HG03095 (cell line): ENCODE measurements around the gene DUSP16.
"Not testable (repeated sequence)": the region's sequence is repeated elsewhere in the genome, so short reads cannot be mapped to it uniquely, and the experiment has no call there.

ENCODE experiments used
- ATAC-seq: cut with Tn5 transposase; IDR thresholded peaks from one replicate; pipeline ENCODE4 v1.9.1; 2021; ENCODE audit warnings: moderate library complexity; ENCODE audit not compliant: unreplicated experiment

The DUSP16 gene

DNA sequence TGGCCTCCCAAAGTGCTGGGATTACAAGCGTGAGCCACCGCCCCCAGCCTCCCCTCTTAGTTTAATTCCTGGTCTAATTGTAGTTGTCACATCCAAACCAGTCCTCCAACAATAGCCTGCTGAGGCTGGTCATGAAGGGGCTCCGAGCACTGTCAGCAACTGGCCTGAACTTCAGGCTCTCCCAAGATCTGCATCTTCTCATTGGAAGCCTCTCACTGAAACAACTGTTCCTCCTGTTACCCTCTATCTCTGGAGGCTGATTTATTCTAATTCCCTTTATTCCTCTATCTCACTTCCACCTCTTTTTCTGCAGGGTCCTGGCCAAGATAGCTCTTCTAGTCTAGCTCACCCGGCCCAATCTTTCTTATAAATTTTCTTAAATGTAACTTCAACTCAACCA lies 89.4 kb downstream of the DUSP16 start:
- no peak for ATAC-seq

DNA sequence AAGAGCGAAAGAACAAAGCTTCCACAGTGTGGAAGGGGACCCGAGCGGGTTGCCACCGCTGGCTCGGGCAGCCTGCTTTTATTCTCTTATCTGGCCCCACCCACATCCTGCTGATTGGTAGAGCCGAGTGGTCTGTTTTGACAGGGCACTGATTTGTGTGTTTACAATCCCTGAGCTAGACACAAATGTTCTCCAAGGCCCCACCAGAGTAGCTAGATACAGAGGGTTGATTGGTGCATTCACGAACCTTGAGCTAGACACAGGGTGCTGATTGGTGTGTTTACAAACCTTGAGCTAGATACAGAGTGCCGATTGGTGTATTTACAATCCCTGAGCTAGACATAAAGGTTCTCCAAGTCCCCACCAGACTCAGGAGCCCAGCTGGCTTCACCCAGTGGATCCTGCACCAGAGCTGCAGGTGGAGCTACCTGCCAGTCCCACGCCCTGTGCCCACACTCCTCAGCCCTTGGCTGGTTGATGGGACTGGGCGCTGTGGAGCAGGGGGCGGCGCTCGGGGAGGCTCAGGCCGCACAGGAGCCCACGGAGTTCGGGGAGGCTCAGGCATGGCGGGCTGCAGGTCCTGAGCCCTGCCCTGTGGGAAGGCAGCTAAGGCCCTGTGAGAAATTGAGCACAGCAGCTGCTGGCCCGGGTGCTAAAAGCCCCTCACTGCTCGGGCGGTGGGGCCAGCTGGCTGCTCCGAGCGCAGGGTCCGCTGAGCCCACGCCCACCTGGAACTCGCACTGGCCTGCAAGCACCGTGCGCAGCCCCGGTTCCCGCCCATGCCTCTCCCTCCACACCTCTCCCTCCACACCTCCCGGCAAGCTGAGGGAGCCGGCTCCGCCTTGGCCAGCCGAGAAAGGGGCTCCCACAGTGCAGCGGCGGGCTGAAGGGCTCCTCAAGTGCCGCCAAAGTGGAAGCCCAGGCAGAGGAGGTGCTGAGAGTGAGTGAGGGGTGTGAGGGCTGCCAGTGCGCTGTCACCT lies 90.4 kb downstream of the DUSP16 start:
- ATAC-seq: not testable (repeated sequence)

DNA sequence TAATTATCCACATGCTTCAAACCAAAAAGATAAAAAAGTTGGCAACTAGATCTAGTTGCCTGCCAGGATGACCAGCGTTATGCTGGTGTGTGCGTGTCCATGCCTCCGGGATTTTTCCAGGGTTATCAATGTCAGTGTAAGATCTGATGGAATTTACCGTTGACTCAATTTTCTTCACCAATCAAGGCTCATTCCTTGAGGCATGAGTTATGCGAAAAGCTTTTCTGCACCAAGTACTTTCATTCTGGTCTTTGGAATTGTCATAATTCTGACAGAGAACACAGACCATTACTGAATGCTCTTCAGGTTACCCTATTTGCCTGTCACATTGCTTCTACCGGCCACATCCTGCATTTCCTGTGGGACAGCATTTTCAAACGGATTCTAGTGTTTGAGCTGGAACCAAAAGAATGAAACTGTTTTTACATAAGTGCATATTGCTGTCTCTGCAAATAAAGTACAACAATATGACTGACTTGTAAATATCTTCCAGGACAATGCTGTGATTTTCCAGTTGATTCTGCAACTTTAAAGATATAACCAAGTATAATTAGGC lies 91.8 kb downstream of the DUSP16 start:
- ATAC-seq: no peak

DNA sequence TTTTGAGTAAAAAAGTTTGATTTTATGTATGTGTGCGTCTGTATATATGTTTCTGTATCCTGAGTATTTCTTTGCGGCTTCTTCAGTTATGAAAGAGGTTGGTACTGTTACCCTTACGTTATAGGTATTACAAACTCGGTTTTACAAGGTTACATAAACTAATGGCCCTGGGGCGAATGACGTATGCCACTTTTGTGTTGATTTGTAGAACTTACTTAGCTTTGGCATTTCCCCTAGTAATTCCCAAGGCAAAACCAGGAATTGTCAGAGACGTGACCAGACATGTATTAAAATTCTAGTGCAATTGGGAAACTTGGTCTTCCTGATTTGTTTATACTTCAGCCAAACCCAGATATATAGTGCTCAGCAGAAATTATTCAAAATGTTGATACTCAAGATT lies 93.3 kb downstream of the DUSP16 start:
- ATAC-seq: no peak

DNA sequence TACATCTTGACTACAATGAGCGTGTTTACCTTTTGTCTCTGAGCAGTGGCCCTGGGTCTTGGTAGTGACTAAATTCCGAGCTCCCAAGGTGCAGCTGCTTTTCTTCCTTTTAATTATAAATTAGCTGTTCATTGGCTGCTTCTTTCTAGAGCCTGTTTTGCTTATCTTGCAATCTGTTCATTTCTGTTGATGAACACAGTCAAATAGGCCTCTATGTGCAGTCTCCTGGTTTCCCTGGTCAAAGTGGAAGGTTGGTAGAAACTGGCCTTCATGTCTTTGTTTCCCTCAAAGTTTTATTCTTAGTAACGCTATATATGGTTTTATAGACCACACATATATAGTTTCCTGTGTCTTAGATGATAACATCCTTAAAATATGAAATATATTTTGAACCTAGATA lies 94.1 kb downstream of the DUSP16 start:
- no peak for ATAC-seq

DNA sequence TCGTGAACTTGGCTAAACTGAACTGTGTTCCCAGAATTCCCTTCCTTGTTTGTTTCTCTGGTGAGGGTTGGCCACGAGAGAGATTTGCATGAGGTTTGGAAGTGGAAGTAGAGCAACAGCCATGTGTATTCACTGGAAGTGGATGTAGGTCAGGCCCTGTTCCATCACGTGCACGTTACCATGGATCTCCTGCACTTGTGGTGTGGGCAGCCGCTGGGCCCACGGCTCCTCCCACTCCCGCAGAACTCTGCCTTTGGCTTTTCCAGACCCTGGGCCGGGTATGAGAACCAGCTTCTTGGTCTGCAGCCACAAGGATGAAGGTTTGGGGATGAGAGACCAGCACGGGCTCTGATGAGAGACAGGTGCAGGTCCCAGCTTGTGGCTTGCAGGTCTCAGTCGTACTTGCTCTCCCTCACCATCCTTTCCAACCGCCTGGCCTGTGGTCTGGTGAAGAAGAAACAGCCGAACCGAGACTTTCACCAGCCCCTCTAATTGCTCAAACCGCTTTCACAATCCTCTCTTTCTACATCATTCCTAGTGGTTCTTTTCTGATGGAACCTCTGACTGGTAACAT lies 94.9 kb downstream of the DUSP16 start:
- no peak for ATAC-seq

DNA sequence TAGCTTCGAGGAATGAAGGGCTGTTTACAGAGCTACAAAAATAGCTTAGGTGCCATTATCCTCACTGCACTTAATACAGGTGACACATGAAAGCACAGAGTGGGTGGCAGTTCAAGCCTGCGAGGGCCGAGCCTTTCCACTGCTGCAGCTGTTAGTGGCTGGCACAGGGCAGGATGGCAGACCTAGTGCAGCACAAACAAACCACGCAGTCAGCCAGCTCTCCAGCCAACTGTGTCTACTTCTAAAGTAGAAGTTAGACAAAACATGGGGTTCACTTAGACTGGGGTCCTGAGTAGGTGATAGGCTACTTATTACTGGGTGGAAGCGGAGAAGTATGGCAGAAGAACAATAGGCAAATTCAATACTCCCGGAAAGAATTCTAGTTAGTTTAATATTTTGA lies 95.4 kb downstream of the DUSP16 start:
- no peak for ATAC-seq

DNA sequence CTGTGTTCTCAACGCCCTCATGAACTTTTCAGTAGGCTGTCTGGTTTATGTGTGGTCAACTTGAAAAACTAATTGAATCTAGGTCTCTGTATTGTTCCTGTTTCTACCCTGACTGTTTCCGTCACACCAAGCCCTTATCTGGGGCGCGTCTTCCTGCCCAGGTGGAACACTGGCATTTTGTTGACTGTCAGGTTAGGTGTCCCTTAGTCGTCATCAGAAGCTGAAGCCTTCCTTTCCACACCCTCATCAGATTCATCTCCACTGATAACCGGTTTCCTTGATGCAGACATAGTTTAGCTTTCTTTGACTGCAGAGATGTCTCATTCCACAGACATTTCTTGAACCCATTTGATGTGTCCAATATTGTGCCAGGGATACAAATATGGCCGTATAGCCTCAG lies 96.5 kb downstream of the DUSP16 start:
- no peak for ATAC-seq

DNA sequence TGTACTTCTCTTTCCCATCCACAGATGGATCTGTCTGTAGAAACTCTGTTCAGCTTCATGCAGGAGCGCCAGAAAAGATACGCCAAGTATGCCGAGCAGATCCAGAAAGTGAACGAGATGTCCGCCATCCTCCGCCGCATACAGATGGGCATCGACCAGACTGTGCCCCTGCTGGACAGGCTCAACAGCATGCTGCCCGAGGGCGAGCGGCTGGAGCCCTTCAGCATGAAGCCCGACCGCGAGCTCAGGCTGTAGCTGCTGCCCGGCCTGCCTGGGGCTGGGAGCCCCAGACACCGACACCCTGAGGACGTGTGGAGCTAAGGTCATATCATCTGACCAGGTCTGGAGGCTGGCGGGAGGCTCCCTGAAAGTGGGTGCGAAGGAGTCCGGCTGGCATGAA lies 97.1 kb downstream of the DUSP16 start:
- no peak for ATAC-seq

DNA sequence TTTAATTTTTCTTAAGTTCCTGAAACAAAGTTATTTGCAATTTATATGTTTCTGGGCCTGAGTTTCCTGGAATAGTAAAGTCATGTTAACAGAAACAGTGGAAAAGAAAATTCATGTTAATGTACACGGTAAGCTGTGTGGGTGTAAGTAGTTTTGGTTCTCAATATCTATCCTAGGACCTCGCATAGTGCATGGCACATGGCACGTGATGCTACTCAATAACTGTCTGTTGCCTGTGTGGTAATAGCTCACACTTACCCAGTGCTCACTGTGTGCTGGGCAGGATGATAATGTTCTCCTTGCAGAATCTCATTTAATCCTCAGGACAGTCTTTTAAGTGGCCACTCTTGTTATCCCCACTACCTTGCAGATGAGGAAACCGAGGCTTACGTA lies 100.7 kb downstream of the DUSP16 start:
- ATAC-seq: no peak

DNA sequence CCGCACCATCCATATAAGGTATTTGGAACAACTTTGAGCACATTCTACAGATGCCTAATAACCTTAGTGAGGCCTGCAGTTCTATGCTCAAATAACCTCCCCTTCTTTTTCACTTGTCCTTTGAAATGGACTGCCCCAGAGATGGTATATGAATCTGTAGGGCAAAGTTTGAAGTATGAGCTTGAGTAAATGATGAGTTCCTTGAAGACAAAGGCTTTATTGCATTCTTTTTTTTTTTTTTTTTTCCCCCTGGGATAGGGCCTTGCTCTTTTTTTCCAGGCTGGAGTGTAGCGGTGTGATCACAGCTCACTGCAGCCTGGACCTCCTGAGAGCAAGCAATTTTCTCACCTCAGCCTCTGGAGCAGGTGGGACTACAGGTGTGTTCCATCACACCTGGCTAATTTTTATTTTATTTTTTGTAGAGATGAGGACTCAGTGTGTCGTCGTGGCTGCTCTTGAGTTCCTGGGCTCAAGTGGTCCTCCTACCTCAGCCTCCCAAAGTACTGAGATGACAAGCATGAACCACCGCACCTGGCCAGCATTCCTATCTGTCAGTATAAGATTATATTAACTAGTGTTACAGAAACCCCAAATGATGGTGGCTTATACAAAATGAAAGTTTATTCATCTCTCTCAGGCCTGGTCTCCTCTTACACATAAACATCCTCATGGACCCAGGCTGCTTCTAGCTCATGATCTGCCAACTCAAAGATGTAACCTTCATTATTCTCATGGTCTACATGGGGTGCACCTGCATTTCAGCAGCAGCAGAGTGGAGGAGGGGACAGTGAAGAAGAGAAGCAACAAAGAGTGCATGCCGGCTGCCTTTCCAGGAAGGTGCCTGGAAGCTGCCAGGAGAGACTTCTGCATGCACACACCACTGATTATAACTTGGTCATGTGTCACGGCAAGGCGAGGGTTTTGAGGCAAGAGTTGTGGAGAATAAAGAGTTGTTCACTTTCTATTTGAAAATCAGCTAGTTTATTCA lies 101.4 kb downstream of the DUSP16 start:
- ATAC-seq: no peak

DNA sequence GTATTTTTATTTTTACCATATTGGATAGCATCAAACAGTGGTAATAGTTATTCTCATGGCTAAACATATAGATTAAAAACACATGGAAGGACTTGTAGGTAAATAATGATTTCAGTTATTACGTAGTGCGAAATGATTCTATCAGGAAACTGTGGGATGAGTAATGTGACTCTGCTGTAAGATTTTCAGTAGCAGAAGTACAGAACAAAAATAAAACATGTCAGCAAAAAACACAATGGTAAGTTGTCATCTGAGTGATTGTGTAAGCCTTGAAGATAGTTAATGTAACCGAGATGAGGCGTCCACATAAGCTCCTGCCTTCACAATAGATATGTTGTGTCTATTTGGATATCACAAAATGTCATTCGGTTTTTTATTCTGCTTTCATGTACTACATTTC lies 106.0 kb downstream of the DUSP16 start:
- no peak for ATAC-seq

DNA sequence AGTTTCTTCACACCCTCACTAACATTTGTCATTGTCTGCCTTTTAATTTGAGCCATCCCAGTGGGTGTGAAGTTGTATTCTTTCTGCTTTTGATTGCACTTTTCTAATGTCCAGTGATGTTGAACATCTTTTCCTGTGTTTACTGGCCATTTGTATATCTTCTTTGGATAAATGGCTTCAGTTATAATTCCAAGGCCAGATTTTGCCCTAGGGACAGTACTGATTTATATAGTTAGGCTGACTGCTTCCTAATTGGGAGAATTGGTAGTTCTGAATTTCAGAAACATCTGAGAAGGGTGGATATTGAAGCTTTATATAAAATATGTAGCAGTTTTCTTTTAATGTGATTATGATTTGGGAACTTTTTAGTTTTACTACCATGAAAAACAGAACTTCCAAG lies 108.3 kb downstream of the DUSP16 start:
- no peak for ATAC-seq

DNA sequence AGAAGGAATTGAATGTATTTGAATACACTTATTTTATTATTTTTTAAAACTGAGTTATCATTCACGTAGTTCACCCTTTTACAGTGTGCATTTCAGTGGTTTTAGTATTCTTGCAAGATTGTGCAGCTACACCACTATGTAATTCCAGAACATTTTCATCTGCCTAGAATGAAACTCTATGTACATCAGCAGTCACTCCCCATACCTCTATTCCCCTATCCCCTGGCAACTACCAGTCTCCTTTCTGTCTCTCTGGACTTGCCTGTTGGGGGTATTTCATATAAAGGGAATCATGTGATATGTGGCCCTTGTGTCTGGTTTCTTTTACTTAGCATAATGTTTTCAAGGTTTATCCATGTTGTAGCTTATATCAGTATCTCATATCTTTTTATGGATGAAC lies 109.0 kb downstream of the DUSP16 start:
- no peak for ATAC-seq

DNA sequence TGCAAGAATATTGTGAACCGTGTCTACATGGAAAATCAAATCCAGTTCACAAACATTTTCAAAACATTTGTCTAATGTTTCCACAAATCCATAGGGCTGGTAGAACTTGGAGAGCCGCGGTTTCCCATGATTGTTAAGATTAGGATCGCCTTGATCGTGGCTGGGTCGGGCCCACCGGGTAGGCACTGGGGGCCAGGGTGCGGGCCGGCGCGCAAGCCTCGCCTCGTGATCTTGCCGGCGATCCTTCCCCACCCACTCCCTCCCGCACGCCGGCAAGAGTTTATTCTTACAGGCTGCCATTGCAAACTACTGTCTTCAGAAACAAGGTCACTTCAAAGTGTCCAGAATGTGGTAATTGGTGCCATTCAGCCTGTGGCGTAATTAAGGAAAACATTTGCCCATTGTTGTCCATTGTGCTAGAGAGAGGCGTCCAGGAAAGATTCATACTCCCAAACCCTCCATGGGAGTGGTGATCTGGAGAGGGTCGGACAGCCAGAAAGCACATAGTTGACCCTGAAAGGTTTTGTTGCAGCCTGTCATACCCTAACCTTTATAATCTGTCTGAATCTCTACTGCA lies 110.2 kb downstream of the DUSP16 start:
- ATAC-seq: no peak

DNA sequence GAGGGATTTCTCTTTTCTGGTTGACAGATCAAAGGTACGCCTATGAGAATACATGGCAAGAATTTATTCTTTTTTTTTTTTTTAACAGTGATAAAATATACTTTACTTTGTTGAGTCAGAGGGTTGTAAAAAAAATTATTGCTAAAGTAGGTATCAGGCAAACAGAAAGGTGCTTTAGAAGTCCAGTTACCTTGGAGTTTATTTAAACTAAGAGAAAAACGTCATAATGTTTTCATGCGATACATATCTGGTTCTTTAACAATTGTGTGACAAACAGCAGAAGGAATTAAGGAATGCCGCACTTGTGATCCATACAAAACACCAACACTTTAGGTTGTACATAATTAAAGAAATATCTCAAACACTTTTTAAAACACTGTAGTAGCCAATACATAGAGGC lies 111.6 kb downstream of the DUSP16 start:
- ATAC-seq: no peak

DNA sequence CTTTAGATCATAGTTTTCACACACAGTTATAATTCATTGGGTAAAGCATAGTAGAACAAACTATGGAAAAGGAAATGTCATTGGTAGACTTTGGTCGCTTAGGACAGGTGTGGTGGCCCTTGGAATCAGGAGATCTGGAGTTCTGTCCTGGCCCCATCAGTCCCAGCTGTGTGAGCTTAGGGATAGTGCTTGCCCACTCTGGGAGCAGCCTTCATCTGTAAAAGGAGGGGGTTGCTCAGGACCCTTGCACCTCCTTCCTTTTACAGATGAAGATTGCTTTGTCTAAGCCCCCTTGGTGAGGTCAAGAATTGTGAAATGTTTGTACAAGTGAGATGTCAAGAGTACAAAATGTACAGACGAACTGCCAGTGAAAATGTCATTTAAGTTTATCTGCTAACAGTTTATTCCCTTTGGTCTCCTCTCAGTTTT lies 112.6 kb downstream of the DUSP16 start:
- ATAC-seq: no peak

DNA sequence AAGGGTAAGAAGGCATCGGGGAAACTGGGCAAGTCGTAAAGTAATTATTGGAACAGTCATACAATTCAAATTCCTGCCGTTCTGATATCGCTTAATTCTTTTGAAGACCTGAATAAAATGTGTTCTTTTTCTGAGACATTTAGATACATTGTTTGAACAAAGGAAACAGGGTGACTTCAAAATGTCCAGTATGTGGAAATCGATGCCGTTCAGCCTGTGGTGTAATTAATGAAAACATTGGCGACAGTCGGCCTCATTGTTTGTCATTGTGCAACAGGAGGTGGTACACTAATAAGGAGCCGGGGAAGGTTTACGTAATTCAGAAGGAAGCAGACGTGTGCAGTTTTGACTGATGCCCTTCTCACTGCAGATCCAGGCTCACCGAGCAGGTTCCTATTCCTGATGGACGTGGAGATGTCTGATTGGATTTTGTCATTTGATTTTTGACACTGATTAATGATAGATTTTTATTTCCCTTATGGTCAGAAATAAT lies 113.1 kb downstream of the DUSP16 start:
- ATAC-seq: no peak

DNA sequence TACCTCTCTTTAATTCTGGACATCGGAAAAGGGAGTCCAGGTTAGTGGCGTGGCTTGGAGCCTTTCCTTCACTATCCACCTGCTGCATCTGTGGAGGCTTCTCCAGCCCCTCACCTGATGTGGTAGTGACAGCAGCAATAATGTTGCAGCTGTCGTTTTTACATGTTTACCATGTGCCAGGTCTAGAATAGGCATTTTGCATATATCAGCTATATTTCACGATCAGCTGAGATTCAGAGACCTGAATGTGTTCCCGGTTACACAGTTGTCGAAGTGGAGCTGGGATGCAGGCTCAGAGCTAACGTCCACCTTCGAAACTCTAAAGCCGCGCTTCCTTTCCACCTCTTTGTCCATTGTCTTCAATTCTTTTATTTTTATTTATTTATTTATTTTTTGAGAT lies 114.8 kb downstream of the DUSP16 start:
- ATAC-seq: no peak

DNA sequence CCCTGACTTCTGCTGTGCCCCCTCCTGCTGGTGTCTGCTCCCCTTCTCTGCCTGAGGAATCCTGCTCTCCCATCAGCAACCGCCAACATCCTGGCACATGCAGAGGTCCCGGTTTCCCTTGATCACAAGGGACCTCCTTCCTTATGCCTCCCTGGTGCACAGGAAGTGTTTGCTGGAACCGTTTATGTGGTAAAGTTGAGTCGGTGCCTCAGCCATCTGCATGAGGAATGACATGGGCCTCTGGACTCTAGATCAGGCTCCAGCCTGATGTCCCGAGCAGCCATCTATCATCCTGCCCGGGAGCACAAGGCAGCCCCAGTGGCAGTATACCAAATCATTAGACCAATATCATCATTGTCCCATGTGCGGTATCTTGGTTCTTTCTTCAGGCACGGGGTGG lies 115.4 kb downstream of the DUSP16 start:
- ATAC-seq: no peak
